Medulla oblongata (tissue), 1 donor: ENCODE data around the gene FMN2.

Experiments used
- DNase-seq: peaks from one replicate; pipeline ENCODE4 v3.0.0-alpha.2; 2015; ENCODE audit errors: extremely low spot score

FMN2 gene

DNA sequence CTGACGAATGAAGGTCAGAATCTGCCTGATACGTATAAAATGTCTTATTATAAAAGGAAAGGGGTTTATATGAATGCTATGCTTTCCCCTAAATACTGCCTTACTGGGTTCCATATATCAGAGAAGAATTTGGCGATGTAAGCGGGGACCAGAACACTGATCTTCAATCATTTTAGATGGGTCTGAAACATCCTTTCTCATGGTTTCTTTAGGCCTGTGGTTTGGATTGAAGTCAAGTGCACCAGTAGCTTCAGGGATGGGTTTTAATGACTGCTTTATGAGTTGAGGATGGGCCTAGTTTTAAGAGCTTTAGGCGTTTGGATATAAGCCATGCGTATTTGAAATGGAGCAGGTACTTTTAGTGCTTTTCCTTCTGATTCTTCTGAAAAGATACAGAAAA is 6.9 kb downstream of the FMN2 start:
- no peak for DNase-seq

- no peak for DNase-seq
Observed at GRCh38 chr1:240099329-240099728, 7.6 kb downstream of the FMN2 start.

GRCh38 chr1:240099748-240100147 is 8.1 kb downstream of the FMN2 start:
- no peak for DNase-seq

GRCh38 chr1:240100371-240100934 is 8.8 kb downstream of the FMN2 start:
- DNase-seq = no peak

DNA sequence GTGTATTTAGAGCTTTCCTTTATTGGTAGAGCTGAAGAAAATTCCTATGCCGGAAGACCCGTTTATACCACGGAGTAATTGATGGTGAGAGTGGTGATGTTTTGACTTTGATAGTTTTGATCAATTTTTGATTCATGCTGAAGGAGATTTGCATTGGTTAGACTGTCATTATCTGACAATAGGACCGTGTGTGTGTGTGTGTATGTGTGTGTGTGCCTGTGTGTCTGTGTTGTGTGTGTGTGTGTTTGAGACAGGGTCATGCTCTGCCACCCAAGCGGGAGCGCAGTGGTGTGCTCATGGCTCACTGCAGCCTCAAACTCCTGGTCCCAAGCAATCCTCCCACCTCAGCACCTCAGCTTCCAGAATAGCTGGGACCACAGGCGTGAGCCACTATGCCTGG is 9.6 kb downstream of the FMN2 start:
- DNase-seq = no peak

GRCh38 chr1:240101737-240102136 is 10.1 kb downstream of the FMN2 start:
- DNase-seq = no peak

DNA sequence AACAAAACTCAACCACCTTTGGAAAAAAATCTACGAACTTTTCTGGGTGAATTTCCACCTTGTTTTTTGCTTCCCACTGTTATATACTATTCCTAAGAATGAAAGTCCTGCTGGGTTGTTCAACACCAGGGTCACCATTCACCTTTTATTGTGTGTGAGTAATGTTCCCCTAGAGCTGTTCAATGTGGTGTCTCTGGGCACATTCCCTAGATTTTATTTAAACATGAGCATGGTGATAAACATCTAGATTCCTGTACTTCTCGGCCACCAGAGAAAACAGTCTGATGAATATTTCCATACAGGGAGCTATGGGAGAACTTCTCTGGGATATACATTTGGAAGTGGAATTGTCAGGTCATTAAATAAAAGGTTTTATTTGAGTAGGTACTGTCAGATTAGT is 13.0 kb downstream of the FMN2 start:
- DNase-seq = no peak

- DNase-seq = no peak
Observed at GRCh38 chr1:240107058-240107684, 15.5 kb downstream of the FMN2 start.

GRCh38 chr1:240109130-240109529 is 17.4 kb downstream of the FMN2 start:
- no peak for DNase-seq

- peak; percentile 80 for DNase-seq
Observed at GRCh38 chr1:240109920-240110636, 18.4 kb downstream of the FMN2 start.

- no peak for DNase-seq
Observed at GRCh38 chr1:240111558-240111957, 19.9 kb downstream of the FMN2 start.

GRCh38 chr1:240114222-240114621 is 22.5 kb downstream of the FMN2 start:
- DNase-seq = no peak

- DNase-seq = no peak
Observed at GRCh38 chr1:240115831-240116230, 24.1 kb downstream of the FMN2 start.

GRCh38 chr1:240116831-240117769 is 25.4 kb downstream of the FMN2 start:
- no peak for DNase-seq

- DNase-seq = no peak
Observed at GRCh38 chr1:240117930-240118329, 26.2 kb downstream of the FMN2 start.

DNA sequence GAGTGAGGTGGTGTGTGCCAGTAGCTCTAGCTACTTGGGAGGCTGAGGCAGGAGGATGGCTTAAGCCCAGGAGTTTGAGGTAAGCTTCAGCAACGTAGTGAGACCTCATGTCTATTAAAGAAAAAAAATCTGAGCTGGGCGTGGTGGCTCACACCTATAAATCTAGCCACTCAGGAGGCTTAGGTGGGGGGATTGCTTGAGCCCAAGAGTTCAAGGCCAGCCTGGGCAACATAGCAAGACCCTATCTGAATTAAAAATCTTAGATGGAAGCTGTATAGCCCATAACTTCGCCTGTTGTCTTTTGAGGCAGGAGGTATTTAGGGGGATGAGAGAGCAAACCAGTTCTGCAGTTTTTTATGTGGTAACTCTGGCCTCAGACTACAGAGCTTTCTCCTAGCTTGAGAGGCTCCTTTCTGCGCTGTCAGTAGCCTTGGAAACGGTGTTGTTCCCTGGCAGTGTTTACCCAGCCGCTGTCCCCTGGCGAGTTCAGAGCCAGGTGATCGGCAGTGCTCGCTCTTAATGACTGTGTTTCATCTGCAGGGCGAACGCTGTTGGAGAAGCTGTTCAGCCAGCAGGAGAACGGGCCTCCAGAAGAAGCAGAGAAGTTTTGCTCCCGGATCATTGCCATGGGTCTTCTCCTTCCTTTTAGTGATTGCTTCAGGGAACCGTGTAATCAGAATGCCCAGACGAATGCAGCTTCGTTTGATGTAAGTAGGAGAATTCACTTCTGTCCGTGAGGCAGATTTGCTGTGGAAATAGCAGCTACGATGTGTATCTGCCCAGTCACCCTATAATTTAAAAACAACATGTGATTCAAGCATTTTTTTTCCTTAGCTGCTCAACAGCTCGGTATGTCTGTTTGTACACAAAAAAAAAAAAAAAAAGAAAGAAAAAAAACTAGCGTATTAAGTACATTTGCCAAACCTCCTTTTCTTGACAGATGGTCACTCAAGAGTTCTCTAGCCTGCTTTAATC is 31.2 kb downstream of the FMN2 start:
- DNase-seq = peak; percentile 78

GRCh38 chr1:240126821-240127220 is 35.1 kb downstream of the FMN2 start:
- DNase-seq = no peak

DNA sequence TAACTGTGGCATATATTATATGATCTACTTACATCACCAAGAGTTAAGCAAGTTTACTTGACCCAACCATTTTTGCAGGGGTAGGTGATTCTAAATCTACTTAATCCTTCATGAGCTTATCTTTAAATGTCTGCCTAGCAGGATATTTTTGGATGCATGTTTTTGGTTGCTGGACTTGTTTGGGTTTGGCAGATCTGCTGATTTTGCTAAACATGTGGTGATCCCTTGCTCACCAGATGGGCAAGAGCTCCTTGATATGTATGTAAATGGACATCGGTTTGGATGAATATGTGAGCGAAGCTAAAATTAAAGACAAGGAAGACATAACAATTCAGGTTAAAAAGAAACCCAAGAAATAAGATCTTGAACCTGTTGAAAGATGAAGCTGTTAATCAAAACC is 36.7 kb downstream of the FMN2 start:
- DNase-seq = no peak

- DNase-seq = no peak
Observed at GRCh38 chr1:240134113-240134512, 42.4 kb downstream of the FMN2 start.

DNA sequence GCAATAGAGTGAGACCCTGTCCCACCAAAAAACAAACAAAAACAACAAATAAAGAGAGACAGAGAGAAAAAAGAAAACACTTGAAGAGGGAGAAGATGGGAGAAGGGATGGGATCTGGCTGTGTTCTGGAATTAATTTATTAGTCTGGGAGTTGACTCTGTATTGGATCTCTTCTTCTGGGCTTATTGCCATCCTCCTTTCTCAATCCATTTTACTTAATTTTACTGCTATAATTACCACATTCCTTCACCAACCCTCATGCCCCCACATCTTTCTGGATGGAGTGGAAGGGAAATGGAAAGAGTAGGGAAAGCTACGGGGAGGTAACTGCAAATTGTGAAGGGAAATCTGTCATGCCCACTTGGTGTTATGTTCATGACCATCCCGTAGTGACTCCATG is 42.9 kb downstream of the FMN2 start:
- no peak for DNase-seq

DNA sequence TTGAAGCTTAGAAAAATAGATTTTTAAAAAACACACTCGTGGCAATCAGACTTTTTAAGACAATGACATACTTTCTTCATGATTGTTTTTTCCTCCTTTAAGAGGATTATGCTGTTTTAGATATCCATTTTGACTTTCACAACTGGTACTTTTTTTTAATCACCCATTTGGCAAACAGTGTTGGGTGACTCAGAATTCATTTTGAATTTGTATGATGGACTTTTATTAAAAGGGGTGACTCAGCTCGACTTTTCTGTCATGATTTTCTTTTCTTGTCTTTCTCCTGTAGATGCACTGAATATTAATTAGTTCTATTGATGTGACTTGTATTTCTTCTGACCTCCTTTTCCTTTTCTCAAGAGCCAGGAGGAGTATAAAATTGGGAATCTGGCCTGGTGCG is 44.7 kb downstream of the FMN2 start:
- no peak for DNase-seq
